Neuronal stem cell (in vitro differentiated cells): ENCODE measurements around the gene HAGHL.

Experiments used
- DNase-seq: peaks from one replicate; pipeline ENCODE4 v3.0.0-alpha.2; 2013; ENCODE audit warnings: low spot score
- H2AFZ ChIP-seq: one replicate; pipeline ENCODE4 v1.6.1; 2013; ENCODE audit warnings: mild to moderate bottlenecking, low read length, inconsistent platforms
- H2AK5ac ChIP-seq: 2 replicates; pipeline ENCODE4 v1.6.1; 2013; ENCODE audit warnings: low read depth, mild to moderate bottlenecking, inconsistent platforms, low read length, moderate library complexity, mixed read lengths
- H2BK120ac ChIP-seq: 2 replicates; pipeline ENCODE4 v1.6.1; 2013; ENCODE audit warnings: low read depth, mild to moderate bottlenecking, inconsistent platforms, low read length, moderate library complexity, mixed read lengths
- H2BK12ac ChIP-seq: one replicate; pipeline ENCODE4 v1.6.1; 2013; ENCODE audit warnings: low read length, inconsistent platforms
- H2BK15ac ChIP-seq: 2 replicates; pipeline ENCODE4 v1.6.1; 2013; ENCODE audit warnings: mild to moderate bottlenecking, low read length, inconsistent platforms, mixed read lengths
- H2BK5ac ChIP-seq: one replicate; pipeline ENCODE4 v1.6.1; 2013; ENCODE audit warnings: inconsistent platforms, mild to moderate bottlenecking, low read length, moderate library complexity
- H3K14ac ChIP-seq: one replicate; pipeline ENCODE4 v1.6.1; 2013; ENCODE audit warnings: low read length, inconsistent platforms
- H3K18ac ChIP-seq: 2 replicates; pipeline ENCODE4 v1.6.1; 2013; ENCODE audit warnings: low read length, inconsistent platforms
- H3K23ac ChIP-seq: 2 replicates; pipeline ENCODE4 v1.6.1; 2013; ENCODE audit warnings: low read depth, mild to moderate bottlenecking, mixed read lengths, low read length, inconsistent platforms; ENCODE audit not compliant: poor library complexity
- H3K27ac ChIP-seq: replicated peaks from 3 replicates; pipeline ENCODE4 v1.5.1; 2013; ENCODE audit warnings: low read length, inconsistent platforms
- H3K27me3 ChIP-seq, 3 experiments: 2 replicates each; pipeline ENCODE4 v1.6.1; 2013; ENCODE audit warnings: low read length in 3 of 3, mild to moderate bottlenecking in 2 of 3, inconsistent platforms in 1 of 3, low read depth in 1 of 3, mixed read lengths in 1 of 3, moderate library complexity in 1 of 3; ENCODE audit not compliant: control insufficient read depth in 3 of 3, insufficient read depth in 3 of 3
- H3K36me3 ChIP-seq, 2 donors: replicated peaks in 1 of 2; 2 replicates each; pipeline ENCODE4 v1.6.1; 2013; ENCODE audit warnings: low read length in 2 of 2; ENCODE audit not compliant: control insufficient read depth in 2 of 2, insufficient read depth in 2 of 2
- H3K4ac ChIP-seq: 2 replicates; pipeline ENCODE4 v1.6.1; 2013; ENCODE audit warnings: inconsistent platforms, mild to moderate bottlenecking, low read length, moderate library complexity
- H3K4me1 ChIP-seq, 2 donors: 1 replicate in 1 of 2; 2 replicates in 1 of 2; pipeline ENCODE4 v1.6.1; 2013; ENCODE audit warnings: low read length in 2 of 2, low read depth in 1 of 2; ENCODE audit not compliant: control insufficient read depth in 2 of 2, insufficient read depth in 1 of 2
- H3K4me2 ChIP-seq: one replicate; pipeline ENCODE4 v1.6.1; 2013; ENCODE audit warnings: mild to moderate bottlenecking, low read length, inconsistent platforms; ENCODE audit not compliant: insufficient read depth, poor library complexity, severe bottlenecking
- H3K4me3 ChIP-seq, 2 donors: 2 replicates each; pipeline ENCODE4 v1.5.1; 2013; ENCODE audit warnings: low read length in 2 of 2, mild to moderate bottlenecking in 2 of 2, inconsistent platforms in 1 of 2, moderate library complexity in 1 of 2
- H3K79me1 ChIP-seq: one replicate; pipeline ENCODE4 v1.6.1; 2013; ENCODE audit warnings: low read depth, mild to moderate bottlenecking, inconsistent platforms, low read length, moderate library complexity
- H3K9ac ChIP-seq: one replicate; pipeline ENCODE4 v1.6.1; 2013; ENCODE audit warnings: mild to moderate bottlenecking, low read depth, low read length, inconsistent platforms; ENCODE audit not compliant: poor library complexity
- H3K9me3 ChIP-seq, 2 donors: replicated peaks in 1 of 2; 2 replicates each; pipeline versions ENCODE3 to v1.6.1; 2013; ENCODE audit warnings: low read length in 2 of 2, mild to moderate bottlenecking in 2 of 2, inconsistent platforms in 1 of 2, low read depth in 1 of 2, mixed read lengths in 1 of 2, moderate library complexity in 1 of 2; ENCODE audit not compliant: control insufficient read depth in 2 of 2, insufficient read depth in 1 of 2
- H4K8ac ChIP-seq: one replicate; pipeline ENCODE4 v1.6.1; 2013; ENCODE audit warnings: low read depth, mild to moderate bottlenecking, inconsistent platforms, low read length, moderate library complexity
- H4K91ac ChIP-seq: one replicate; pipeline ENCODE4 v1.6.1; 2013; ENCODE audit warnings: low read length, low read depth, mild to moderate bottlenecking, inconsistent platforms; ENCODE audit not compliant: poor library complexity
- WGBS, 2 donors: extraction: QIAGEN DNeasy Blood & Tissue Kit; methylation state at CpG; one replicate each; pipeline ENCODE4 v1.1.7; 2013; ENCODE audit warnings: missing lambda C conversion rate in 2 of 2, mixed read lengths in 1 of 2; ENCODE audit not compliant: insufficient read length in 2 of 2, insufficient replicate concordance in 1 of 2; ENCODE audit errors: extremely low coverage in 2 of 2; 5-methylcytosine and 5-hydroxymethylcytosine counted together

Gene HAGHL

GRCh38 chr16:768428-768827 lies 41.5 kb downstream of the HAGHL start:
- peak overlapping the region; percentile 88 for H2BK5ac ChIP-seq
- H4K91ac ChIP-seq: no peak overlapping the region
- peaks cover 0 to under 1% (median 0%) of the 10 kb centered on the region in 3 experiments for H3K27me3 ChIP-seq
- no peaks in the 10 kb centered on the region for H3K9me3 ChIP-seq
- peak overlapping the region; percentile 70 for H3K9ac ChIP-seq
- H3K4me1 ChIP-seq: peaks cover 0 to 10% of the 10 kb centered on the region in 2 donors
- H3K18ac ChIP-seq: peak overlapping the region; percentile 94
- no peak overlapping the region for H3K4me3 ChIP-seq
- no peak for DNase-seq
- no peak overlapping the region for H3K4me2 ChIP-seq
- peak overlapping the region; percentile 53 for H3K4ac ChIP-seq
- H2AK5ac ChIP-seq: peak overlapping the region; percentile 97
- H2BK15ac ChIP-seq: peak overlapping the region; percentile 89
- H2BK120ac ChIP-seq: peak overlapping the region; percentile 67
- peak overlapping the region; percentile 3 for H4K8ac ChIP-seq
- WGBS, 2 donors: no CpG with 5 or more reads among the region's 21 CpGs
- peak overlapping the region; percentile 97 for H2BK12ac ChIP-seq
- peak overlapping the region; percentile 43 for H3K23ac ChIP-seq
- H3K27ac ChIP-seq: no peak overlapping the region
- no peak overlapping the region for H2AFZ ChIP-seq
- H3K36me3 ChIP-seq: no peaks in the 10 kb centered on the region
- no peak overlapping the region for H3K14ac ChIP-seq
- peaks cover 3% of the 10 kb centered on the region for H3K79me1 ChIP-seq

GRCh38 chr16:769184-769784 lies 42.4 kb downstream of the HAGHL start:
- Histone ChIP-seq H2BK120ac (no peak overlapping the region), H3K18ac (peak overlapping the region; percentile 78), H3K9me3 (no peaks in the 10 kb centered on the region), H2BK5ac (peak overlapping the region; percentile 35), H3K4ac (no peak overlapping the region), H2BK15ac (peak overlapping the region; percentile 23), H3K9ac (peak overlapping the region; percentile 24), H3K36me3 (no peaks in the 10 kb centered on the region), H3K23ac (no peak overlapping the region), H3K27ac (peak overlapping the region; percentile 28), H3K27me3 (no peaks in the 10 kb centered on the region), H3K79me1 (peaks cover 3% of the 10 kb centered on the region), H2AK5ac (peak overlapping the region; percentile 97), H4K91ac (no peak overlapping the region), H3K4me1 (peaks cover 0 to 10% of the 10 kb centered on the region in 2 donors), H3K14ac (no peak overlapping the region), H3K4me2 (peak overlapping the region; percentile 2), H4K8ac (no peak overlapping the region), H2BK12ac (no peak overlapping the region), H3K4me3 (no peak overlapping the region), H2AFZ (no peak overlapping the region)
- peak; percentile 24 for DNase-seq
- WGBS, 2 donors: no CpG with 5 or more reads among the region's 20 CpGs

GRCh38 chr16:769934-770333 lies 43.0 kb downstream of the HAGHL start:
- no peak overlapping the region for H2BK12ac ChIP-seq
- no peak overlapping the region for H3K23ac ChIP-seq
- H3K27ac ChIP-seq: no peak overlapping the region
- H3K79me1 ChIP-seq: peaks cover 3% of the 10 kb centered on the region
- H4K8ac ChIP-seq: no peak overlapping the region
- peak overlapping the region; percentile 25 for H2AK5ac ChIP-seq
- H3K4ac ChIP-seq: no peak overlapping the region
- H4K91ac ChIP-seq: peak overlapping the region; percentile 30
- H3K36me3 ChIP-seq: no peaks in the 10 kb centered on the region
- no peak for DNase-seq
- peak overlapping the region; percentile 0 for H3K9ac ChIP-seq
- H3K27me3 ChIP-seq: no peaks in the 10 kb centered on the region
- H3K14ac ChIP-seq: no peak overlapping the region
- no peaks in the 10 kb centered on the region for H3K9me3 ChIP-seq
- H3K4me3 ChIP-seq: no peak overlapping the region
- WGBS, 2 donors: no CpG with 5 or more reads among the region's 19 CpGs
- peak overlapping the region; percentile 23 for H2BK15ac ChIP-seq
- peak overlapping the region; percentile 35 for H2BK5ac ChIP-seq
- peak overlapping the region; percentile 78 for H3K18ac ChIP-seq
- no peak overlapping the region for H2BK120ac ChIP-seq
- H3K4me2 ChIP-seq: no peak overlapping the region
- H3K4me1 ChIP-seq: peaks cover 0 to 10% of the 10 kb centered on the region in 2 donors
- no peak overlapping the region for H2AFZ ChIP-seq

GRCh38 chr16:770411-770810 lies 43.5 kb downstream of the HAGHL start:
- Histone ChIP-seq H2BK12ac (no peak overlapping the region), H3K14ac (no peak overlapping the region), H3K27me3 (peaks cover 0 to 1% (median 0%) of the 10 kb centered on the region in 3 experiments), H2BK5ac (peak overlapping the region; percentile 35), H3K4me3 (no peak overlapping the region), H2AFZ (no peak overlapping the region), H3K4me2 (no peak overlapping the region), H3K9ac (no peak overlapping the region), H2BK15ac (no peak overlapping the region), H2AK5ac (peak overlapping the region; percentile 25), H3K23ac (no peak overlapping the region), H4K91ac (peak overlapping the region; percentile 30), H3K27ac (no peak overlapping the region), H3K18ac (no peak overlapping the region), H4K8ac (no peak overlapping the region), H3K36me3 (no peaks in the 10 kb centered on the region), H3K79me1 (peaks cover 3% of the 10 kb centered on the region), H3K4me1 (peaks cover 0 to 10% of the 10 kb centered on the region in 2 donors), H3K9me3 (no peaks in the 10 kb centered on the region), H2BK120ac (no peak overlapping the region), H3K4ac (no peak overlapping the region)
- WGBS, 2 donors: no CpG with 5 or more reads among the region's 13 CpGs
- no peak for DNase-seq
